ENCODE measurements around the gene PEG3. TPM values are rescaled to one million over a fixed set of nuclear protein-coding genes. Genes with fewer than 3 reads are reported as not detected.

The PEG3 gene
- total and polyA plus RNA-seq, 9 of the 15 experiments (the other 6 are each of a cell fraction or from before 2014, with no cell fraction given) = 0.04 to 0.40 TPM; not detected in 7

DNA sequence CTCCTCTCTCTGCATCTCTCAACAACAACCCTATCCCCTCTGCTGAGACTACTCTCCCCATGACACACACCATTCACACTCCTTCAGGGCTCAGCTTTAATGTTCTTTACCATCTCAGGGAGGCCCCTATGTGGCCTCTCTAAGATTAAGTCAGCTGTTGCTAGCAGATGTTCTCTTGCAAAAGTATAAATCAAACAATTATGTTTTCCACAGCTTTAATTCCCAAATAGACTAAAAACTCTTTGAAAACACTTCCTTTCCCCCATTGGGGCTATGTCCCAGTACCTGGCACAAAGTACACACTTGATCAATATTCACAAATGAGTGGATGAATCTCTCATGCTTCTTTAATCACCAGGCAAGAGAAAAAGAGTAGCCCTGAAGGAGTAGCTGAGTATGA is 5.1 kb downstream of the PEG3 start (continued):
- no peak for TF ChIP-seq TOE1 (IDR thresholded peaks at IDR 0.05; ENCODE audit: borderline replicate concordance)
- TF ChIP-seq TOE1 (CRISPR knock-in tag; IDR thresholded peaks at IDR 0.05; ENCODE audit: borderline replicate concordance, low read depth) = no peak
- TF ChIP-seq, protein P1, sequence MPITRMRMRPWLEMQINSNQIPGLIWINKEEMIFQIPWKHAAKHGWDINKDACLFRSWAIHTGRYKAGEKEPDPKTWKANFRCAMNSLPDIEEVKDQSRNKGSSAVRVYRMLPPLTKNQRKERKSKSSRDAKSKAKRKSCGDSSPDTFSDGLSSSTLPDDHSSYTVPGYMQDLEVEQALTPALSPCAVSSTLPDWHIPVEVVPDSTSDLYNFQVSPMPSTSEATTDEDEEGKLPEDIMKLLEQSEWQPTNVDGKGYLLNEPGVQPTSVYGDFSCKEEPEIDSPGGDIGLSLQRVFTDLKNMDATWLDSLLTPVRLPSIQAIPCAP (CRISPR knock-in tag; IDR thresholded peaks at IDR 0.05; ENCODE audit: borderline replicate concordance) = no peak
- no peak for TF ChIP-seq MECOM (CRISPR knock-in tag; IDR thresholded peaks at IDR 0.05)
- TF ChIP-seq PHF20 (IDR thresholded peaks at IDR 0.05; ENCODE audit: partially characterized antibody) = no peak

DNA sequence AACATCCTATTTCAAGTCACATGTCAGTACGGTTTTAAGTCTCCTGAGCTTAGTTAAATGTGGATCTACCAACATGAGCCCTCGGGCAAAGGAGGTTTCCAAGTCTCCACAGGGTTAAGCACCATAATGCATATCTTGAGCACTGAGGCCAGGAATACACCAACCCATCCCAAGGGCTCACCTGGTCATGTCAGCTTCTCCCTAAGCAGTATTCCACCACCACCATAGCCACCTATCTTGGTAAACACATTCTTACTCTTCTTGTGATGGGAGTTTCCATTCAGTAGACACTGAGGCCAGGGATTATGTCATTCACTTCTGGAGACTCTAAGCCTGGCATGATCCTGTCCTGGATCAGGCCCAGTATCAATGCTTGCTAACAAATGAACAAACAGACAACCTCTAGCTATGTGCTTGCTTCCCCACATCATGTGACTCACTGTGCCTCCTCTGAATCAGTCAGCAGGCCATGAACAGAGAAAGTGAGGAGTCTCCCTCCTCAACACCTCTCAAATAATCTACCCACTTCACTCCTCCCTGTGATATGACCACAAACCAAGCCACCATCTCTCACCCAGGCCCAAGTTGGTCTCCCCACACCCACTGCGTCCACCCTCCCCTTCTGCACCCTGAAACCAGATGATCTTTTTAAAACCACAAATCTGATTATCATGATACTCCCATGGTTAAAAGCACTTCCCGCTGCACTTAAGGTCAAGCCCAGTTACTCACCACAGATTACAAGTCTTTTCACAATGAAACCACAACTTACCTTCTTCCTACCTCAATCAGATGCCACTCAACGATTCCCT is 5.8 kb downstream of the PEG3 start:
- Histone ChIP-seq H3K9ac (ENCODE audit: insufficient read depth in 1 of 2, low read depth in 2 of 2, low read length in 2 of 2) (no peak overlapping the region), H3K9me1 (ENCODE audit: control insufficient read depth, insufficient read depth, low read length) (no peaks in the 10 kb centered on the region), H4K20me1 (replicated peaks; ENCODE audit: control insufficient read depth, insufficient read depth, low read length) (no peaks in the 10 kb centered on the region), H3K4me3 (no peak overlapping the region), H3K4me1 (replicated peaks in 1 of 2; ENCODE audit: control insufficient read depth in 2 of 2, insufficient read depth in 2 of 2, low read length in 2 of 2) (no peaks in the 10 kb centered on the region), H3K9me3 (replicated peaks; ENCODE audit: control insufficient read depth, insufficient read depth, low read depth, low read length) (no peaks in the 10 kb centered on the region; the same call in 1 of the 2 replicates), H3K4me2 (ENCODE audit: insufficient read depth, low read length) (no peak overlapping the region), H3K27ac (ENCODE audit: extremely low read depth, low read depth, low read length) (no peak overlapping the region), H3K27me3 (ENCODE audit: control insufficient read depth in 2 of 2, insufficient read depth in 2 of 2, low read length in 2 of 2) (no peaks in the 10 kb centered on the region), H3K36me3 (ENCODE audit: control insufficient read depth, insufficient read depth, low read length) (no peaks in the 10 kb centered on the region), H2AFZ (ENCODE audit: low read depth, low read length) (no peak overlapping the region), H3K79me2 (ENCODE audit: control insufficient read depth, insufficient read depth, low read length) (no peaks in the 10 kb centered on the region)
- no peak for DNase-seq (ENCODE audit: extremely low read depth in 1 of 4, low spot score in 3 of 4)
- intact Hi-C loops (cut with micrococcal nuclease) (no loop called here), in situ Hi-C loops (cut with MboI) (no loop called here)
- WGBS (ENCODE audit: insufficient coverage, low coverage, missing lambda C conversion rate) = 0% methylated on average over 5 of the region's 5 CpGs
- ChIA-PET POLR2A (no interaction called here), CTCF (ENCODE audit: low intra/inter-chr PET ratio) (no interaction called here)
- ATAC-seq = no peak
- BruUV-seq (replicated peaks) = no TSS peak
- no peak for FAIRE-seq
- TF ChIP-seq POLR2B (IDR thresholded peaks at IDR 0.05; ENCODE audit: low read depth, partially characterized antibody) (no peak), MTA2 (IDR thresholded peaks at IDR 0.05; ENCODE audit: low read depth) (no peak), ZFP1 (CRISPR knock-in tag; IDR thresholded peaks at IDR 0.05) (no peak), ZNF696 (CRISPR knock-in tag; conservative IDR thresholded peaks at IDR 0.05) (no peak), ETV1 (tag; conservative IDR thresholded peaks at IDR 0.05; ENCODE audit: low read depth) (no peak), MYBL2 (IDR thresholded peaks at IDR 0.05; ENCODE audit: low read depth) (no peak), MYBL2 (CRISPR knock-in tag; IDR thresholded peaks at IDR 0.05; ENCODE audit: borderline replicate concordance) (no peak), BRCA1 (IDR thresholded peaks at IDR 0.05) (no peak), BRCA1 (CRISPR knock-in tag; IDR thresholded peaks at IDR 0.05) (no peak), NR3C1 (CRISPR knock-in tag; IDR thresholded peaks at IDR 0.05) (no peak), ZNF324 (CRISPR knock-in tag; IDR thresholded peaks at IDR 0.05) (no peak), ZNF165 (CRISPR knock-in tag; IDR thresholded peaks at IDR 0.05; ENCODE audit: borderline replicate concordance) (no peak), POLR2H (tag; IDR thresholded peaks at IDR 0.05; ENCODE audit: low read depth) (no peak)
- TF ChIP-seq, protein P2, sequence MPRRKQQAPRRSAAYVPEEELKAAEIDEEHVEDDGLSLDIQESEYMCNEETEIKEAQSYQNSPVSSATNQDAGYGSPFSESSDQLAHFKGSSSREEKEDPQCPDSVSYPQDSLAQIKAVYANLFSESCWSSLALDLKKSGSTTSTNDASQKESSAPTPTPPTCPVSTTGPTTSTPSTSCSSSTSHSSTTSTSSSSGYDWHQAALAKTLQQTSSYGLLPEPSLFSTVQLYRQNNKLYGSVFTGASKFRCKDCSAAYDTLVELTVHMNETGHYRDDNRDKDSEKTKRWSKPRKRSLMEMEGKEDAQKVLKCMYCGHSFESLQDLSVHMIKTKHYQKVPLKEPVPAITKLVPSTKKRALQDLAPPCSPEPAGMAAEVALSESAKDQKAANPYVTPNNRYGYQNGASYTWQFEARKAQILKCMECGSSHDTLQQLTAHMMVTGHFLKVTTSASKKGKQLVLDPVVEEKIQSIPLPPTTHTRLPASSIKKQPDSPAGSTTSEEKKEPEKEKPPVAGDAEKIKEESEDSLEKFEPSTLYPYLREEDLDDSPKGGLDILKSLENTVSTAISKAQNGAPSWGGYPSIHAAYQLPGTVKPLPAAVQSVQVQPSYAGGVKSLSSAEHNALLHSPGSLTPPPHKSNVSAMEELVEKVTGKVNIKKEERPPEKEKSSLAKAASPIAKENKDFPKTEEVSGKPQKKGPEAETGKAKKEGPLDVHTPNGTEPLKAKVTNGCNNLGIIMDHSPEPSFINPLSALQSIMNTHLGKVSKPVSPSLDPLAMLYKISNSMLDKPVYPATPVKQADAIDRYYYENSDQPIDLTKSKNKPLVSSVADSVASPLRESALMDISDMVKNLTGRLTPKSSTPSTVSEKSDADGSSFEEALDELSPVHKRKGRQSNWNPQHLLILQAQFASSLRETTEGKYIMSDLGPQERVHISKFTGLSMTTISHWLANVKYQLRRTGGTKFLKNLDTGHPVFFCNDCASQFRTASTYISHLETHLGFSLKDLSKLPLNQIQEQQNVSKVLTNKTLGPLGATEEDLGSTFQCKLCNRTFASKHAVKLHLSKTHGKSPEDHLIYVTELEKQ (CRISPR knock-in tag; IDR thresholded peaks at IDR 0.05) = no peak
